Inflammatory macrophage (primary cell): ENCODE data around the gene OR52B4.
"Not testable (repeated sequence)": the region's sequence is repeated elsewhere in the genome, so short reads cannot be mapped to it uniquely, and the experiment has no call there.

Experiments
- DNase-seq, 2 donors: peaks; one replicate each; pipeline ENCODE4 v3.0.0-alpha.2; 2020 to 2022
- total RNA-seq, 18 experiments: gene quantifications; one replicate each; lab custom pipeline; 2026; ENCODE audit warnings: mixed read lengths in 6 of 18, inconsistent platforms in 2 of 18; lab: John Stamatoyannopoulos, UW

OR52B4 gene
- total RNA-seq, result 0 to 0.11 (median 0) reads per million in 18 experiments

DNA sequence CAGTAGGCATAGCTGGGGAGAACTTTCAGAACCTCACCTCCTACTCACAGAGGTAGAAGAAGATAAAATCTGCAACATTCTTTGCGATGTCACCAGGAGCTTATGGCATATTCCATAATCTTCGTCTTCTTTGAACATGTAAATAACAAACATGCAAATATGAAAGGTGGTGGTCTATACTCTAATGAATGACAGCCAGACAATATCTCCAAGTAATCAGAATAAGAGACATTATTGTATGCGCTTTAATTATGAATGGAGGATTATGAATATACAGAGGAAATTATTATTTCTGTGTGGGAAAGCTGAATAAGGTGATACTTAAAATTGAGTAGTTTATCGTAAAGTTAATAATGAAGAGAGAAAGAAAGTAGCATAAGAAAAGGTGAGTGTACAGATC is at the start of gene OR52B4:
TSS of gene OR52B4 (minus strand) at position 101 of the 400 bp plus-strand sequence. CDS start at position 10, 91 bp downstream.
- no peak for DNase-seq

DNA sequence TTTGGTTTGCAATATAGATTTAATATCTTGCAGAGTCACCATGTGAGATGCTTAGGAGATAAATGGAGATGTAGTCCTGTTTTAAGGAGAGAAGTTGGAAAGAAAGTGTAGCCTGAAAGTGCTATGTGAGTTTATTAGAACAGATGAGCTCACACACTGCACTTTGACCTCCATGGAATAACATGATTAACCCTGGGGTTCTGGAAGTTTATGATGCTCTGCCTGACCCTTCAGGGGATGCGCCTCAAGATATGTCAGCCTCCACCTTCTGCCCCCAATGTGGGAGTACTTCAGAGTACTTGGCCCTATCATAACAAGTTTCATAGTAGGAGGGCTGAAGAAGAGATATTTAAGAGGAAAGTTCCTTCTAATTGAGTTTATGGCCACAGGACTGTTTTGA is 48.6 kb upstream of the OR52B4 start:
- no peak for DNase-seq

DNA sequence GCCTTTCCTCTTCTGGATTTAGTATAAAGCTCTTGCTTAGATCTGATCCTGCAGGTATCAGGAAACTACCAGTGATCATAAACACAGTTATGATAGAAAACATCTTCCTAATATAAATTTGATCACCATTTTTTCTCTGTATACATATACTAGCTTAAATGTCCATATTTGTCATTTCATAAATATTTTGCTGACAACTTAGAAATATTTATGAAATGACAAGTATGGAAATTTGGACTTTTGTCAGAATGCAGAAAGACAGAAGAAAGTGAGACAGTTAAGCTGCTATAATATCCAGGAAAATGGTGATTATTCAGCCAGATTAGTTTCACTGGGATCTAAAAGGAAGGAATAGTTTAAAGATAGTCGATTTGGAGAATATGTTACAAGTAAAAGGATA is 48.1 kb upstream of the OR52B4 start:
- no peak for DNase-seq

DNA sequence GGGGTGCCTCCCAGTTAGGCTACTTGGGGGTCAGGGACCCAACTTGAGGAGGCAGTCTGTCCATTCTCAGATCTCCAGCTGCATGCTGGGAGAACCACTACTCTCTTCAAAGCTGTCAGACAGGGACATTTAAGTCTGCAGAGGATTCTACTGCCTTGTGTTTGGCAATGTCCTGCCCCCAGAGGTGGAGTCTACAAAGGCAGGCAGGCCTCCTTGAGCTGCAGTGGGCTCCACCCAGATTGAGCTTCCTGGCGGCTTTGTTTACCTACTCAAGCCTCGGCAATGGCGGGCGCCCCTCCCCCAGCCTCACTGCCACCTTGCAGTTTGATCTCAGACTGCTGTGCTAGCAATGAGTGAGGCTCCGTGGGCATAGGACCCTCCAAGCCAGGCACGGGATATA is 38.0 kb upstream of the OR52B4 start:
- not testable (repeated sequence) for DNase-seq

DNA sequence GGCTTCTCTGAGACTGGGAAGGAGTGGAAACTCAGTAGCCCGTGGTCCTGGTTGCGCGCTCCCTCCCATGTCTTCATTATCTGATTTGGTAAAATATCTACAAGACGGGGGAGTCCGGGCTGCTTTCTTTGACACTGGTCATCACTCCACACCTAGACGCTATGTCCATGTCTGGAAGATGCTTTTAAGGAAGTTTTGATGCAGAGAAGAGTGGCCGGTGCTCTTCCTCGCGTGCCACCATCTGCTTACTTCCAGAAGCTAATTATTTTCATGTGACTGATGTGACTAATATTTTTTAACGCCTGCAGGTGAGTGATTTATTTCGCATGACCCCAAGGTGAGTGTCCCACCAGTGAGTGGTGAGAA is 25.7 kb upstream of the OR52B4 start:
- DNase-seq, result no peak

DNA sequence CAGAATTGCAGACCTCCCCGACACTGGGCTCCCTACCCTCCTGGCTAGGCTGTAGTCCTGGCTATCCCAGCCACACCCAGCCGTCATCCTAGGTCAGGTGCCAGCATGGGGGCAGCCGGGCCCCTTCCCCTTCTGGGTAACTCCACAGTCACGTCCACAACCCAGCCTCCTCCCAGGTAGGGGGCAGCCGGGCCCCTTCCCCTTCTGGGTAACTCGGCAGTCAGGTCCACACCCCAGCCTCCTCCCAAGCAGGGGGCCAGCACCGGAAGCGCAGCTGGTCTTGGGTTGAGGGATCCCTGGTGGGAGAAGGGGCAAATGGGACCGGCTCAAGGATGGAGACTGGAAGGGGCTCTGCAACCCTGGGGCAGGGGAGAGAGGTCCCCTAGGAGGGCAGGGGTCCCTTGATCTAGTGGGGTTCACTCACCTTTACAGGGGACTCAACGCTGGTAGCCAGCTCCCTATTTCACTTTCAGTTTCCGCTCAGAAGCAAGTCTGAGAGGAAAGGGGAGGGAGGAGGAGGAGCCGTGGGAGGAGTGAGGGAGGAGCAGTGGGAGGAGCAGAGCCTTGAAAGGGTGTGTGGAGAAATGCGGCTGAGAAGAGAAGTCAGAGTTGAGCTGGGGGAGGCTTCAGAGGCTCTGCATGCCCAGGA is 25.1 kb upstream of the OR52B4 start, which contains the start of gene TRIM21:
TSS of gene TRIM21 (minus strand) at position 494 of the 649 bp plus-strand sequence. CDS start 3,293 bp downstream, outside the sequence.
- DNase-seq, result peak; percentile 88 to 92

DNA sequence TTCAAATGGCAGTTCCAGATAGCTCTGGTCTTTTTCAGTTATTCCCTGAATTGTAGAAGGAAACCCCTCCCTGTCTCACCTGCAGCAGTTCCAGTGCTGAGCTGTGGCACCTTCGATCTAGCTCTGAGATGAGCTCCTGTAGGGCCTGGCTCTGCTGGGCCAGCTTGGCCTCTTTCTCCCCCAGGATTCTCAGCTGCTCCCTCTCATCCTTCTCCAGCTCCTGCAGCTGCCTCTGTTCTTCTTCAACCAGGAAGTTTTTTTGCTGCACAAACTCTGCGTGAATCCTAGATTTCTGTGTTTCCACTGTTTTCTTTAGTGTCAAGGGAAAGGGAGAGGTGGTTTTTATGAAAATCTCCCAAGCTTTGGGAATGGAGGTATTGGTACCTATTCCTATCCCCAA is 20.0 kb upstream of the OR52B4 start:
- DNase-seq, result no peak

DNA sequence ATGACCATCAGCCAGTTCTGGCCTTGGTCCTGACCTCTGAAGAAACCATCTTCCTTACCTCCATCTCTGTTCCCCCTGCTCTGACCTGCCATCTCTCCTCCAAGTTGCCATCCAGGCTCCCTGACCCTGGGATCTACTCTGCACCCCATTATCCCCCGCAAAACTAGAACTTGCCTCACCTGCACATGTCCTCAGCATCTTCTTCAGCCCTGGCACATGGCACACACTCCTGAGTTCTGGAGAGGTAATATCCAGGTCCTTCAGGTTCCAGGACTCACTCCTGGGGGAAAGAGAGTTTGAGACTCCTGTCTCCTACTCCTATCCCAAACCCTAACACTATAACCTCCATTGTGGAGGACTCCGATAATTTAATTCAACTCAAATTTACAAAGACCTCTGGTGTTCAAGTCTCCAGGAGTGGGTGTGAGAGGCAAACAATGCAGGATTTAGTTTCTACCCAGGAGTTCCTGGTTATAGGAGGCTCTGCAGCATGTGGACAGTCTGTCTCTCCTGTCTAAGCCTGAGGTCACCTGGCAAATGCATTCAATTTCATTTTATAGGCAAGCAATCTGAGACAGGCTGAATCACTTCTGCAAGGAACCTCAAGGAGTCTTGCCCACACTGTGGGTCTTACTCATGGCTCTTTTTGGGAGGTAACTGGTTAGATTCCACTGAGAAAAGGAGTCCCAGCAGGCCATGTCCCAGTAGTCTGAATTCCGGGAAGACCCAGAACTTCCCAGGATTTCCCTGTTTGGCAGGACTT is 18.0 kb upstream of the OR52B4 start:
- no peak for DNase-seq

DNA sequence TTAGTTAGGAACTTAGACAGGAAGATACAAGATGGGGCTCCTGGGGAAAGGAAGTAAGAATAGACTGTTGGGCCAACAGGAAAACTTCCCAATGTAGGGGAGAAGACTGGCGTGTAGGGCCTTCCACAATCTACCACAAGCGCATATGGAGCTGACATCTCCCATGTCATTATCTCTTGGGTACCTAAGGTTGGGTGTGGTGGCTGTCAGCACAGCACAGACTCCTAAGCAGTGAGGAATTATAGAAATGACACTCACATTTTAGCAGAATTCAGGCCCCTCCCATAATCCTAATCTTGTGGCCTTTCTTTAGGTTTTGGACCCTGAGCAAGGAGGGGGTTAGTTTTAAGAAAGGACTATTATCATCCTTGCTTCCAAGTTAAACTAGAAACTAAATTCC is 13.7 kb upstream of the OR52B4 start:
- DNase-seq, result no peak

DNA sequence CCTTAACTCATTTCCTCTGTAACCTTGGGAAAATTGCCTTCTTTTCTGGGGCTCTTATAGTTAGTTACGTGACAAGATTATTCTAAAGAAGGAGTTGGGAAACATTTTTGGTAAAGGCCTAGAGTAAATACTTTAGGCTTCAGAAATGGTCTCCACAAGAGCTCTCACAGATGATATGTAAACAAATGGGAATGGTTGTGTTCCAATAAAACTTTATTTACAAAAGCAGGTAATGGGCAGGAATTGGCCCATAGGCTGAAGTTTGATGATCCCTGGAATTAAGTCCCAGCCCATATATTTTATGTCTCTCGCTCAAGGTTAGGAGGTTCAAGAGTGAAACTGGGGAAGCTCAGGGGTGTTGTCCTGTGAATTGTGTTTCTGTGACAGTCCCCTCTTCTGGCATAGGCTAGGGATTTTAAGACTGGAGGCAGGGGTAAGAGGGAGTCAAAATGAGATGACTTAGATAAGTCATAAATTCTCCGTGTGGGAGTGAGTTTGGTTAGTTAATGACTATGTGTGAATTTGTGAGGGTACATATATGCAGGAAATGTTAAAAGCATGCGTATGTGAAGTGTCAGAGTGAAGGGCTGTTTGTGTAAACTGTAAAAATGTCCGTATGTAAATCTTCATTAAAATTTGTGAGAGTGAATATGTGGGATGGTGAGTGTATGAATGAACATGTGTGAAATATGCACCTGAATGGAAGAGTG is 7.4 kb upstream of the OR52B4 start:
- DNase-seq, result no peak

DNA sequence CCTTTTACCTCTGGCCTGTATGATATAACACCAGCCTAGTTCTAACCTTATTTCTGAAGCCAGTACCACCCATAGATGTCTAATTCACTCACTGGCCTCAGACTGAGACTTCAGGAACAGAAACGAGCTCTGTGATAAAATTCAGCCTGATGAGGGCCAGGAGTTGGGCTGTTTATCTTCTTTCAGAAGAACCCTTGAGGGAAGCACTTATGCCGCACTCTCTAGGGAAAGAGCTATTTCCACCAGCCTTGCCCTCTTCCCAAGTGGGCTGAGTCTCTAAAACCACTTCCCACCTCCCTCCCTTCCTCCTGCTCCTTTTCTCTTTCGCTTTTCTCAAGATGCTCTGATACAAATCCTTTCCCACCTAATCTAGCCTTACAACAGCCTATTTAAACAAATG is 2.0 kb upstream of the OR52B4 start:
- no peak for DNase-seq

DNA sequence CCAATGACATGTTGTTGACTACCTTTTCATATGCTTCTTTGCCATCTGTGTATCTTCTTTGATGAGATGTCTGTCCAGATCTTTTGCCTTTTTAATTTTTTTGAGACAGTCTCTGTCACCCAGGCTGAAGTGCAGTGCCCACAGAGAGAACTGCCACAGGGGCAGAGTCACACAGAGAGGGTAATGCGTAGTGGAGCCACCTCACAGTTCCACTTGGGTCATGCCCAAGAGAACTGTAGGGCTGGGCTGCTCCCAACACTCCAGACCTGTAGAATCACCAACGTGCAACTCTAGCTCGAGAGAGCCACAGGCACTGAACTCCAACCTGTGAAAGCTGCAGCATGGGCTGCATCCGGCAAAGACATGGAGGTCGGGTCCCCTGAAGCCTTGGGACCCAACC is 20.0 kb downstream of the OR52B4 start:
- not testable (repeated sequence) for DNase-seq

DNA sequence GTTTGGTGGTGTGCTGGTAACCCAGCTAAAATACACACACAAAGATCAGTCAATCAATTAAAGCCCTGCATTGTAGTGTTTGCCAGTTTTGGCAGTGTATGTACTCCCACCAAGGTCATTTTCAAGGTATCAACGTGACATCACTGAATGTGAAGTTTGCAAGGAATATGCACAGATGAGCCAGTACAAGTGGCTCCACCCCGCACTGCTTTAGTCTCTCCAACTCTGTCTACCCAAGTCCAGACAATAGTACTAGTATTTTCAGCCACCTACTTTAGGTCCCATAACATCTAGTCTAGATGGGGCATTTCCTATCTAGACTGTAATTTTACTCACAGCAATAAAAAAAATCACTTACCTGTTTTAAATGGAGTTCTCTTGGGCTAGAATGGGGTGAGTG is 22.8 kb downstream of the OR52B4 start:
- not testable (repeated sequence) for DNase-seq

DNA sequence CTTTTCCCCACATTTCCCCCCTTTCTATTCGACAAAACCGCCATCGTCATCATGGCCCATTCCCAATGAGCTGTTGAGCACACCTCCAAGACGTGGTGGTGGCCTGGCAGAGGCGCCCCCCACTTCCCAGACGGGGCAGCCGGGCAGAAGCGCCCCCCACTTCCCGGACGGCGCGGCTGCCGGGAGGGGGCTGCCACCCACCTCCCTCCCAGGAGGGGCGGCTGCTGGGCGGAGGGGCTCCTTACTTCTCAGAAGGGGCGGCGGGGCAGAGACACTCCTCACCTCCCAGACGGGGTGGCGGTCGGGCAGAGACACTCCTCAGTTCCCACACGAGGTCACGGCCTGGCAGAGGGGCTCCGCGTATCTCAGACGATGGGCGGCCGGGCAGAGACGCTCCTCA is 33.8 kb downstream of the OR52B4 start:
- not testable (repeated sequence) for DNase-seq
